ENCODE data around the gene THSD7B. TPM values are rescaled to one million over a fixed set of nuclear protein-coding genes. Genes with fewer than 3 reads are reported as not detected.

The THSD7B gene
- total and polyA plus RNA-seq, 2 of the 8 experiments (the other 6 are each of a cell fraction or from before 2014, with no cell fraction given), result 0.60 to 2.9 TPM

DNA sequence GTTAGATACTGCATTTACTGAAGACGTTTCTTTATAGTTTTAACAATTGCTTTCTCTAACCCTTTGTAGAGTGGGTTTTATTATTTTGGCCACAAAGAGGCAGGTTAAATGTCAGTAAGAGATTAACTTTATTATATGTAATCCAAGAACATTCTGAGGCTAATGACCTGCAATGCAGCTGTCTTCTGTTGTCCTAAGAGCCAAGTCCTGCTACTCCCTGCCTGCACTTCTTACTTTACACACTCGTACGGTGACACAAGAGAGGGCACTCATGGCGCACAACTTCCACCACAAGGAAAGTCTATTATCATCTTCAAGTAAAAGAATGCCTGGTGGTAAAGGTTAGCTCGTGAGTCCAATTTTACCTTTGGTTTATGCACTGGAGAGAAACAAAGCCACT is 727.9 kb downstream of the THSD7B start:
- H3K4ac ChIP-seq (replicated peaks; ENCODE audit: insufficient read length, low read depth, low read length), result no peak overlapping the region
- no peak overlapping the region for H3K27ac ChIP-seq (ENCODE audit: low read depth, low read length)
- no peak overlapping the region for H3K4me3 ChIP-seq (ENCODE audit: extremely low read depth in 1 of 4, insufficient read depth in 2 of 4, low read depth in 3 of 4, low read length in 4 of 4)
- H3K18ac ChIP-seq (ENCODE audit: extremely low read depth, low read length), result no peak overlapping the region
- no peaks in the 10 kb centered on the region for H3K4me1 ChIP-seq (replicated peaks in 1 of 4; ENCODE audit: control insufficient read depth in 3 of 4, insufficient read depth in 4 of 4, low read length in 3 of 4)
- H2BK12ac ChIP-seq (ENCODE audit: low read depth, low read length), result no peak overlapping the region
- no peak overlapping the region for H3K9ac ChIP-seq (replicated peaks in 1 of 4; ENCODE audit: extremely low read depth in 1 of 4, low read depth in 3 of 4, low read length in 3 of 4)
- no peak overlapping the region for H4K5ac ChIP-seq (ENCODE audit: insufficient read length, low read depth, low read length)
- H3K23me2 ChIP-seq (ENCODE audit: low read depth, low read length), result no peaks in the 10 kb centered on the region
- ChIA-PET CTCF (ENCODE audit: partially characterized antibody) (no interaction called here), POLR2A (ENCODE audit: partially characterized antibody) (no interaction called here)
- no peak overlapping the region for H2BK120ac ChIP-seq (replicated peaks; ENCODE audit: low read depth, low read length)
- H4K20me1 ChIP-seq (replicated peaks in 1 of 2; ENCODE audit: control insufficient read depth in 1 of 2, insufficient read depth in 2 of 2, low read length in 2 of 2), result no peaks in the 10 kb centered on the region
- H3K79me2 ChIP-seq (ENCODE audit: control insufficient read depth in 1 of 2, insufficient read depth in 2 of 2, low read length in 2 of 2), result no peaks in the 10 kb centered on the region
- H3K27me3 ChIP-seq (replicated peaks in 1 of 4; ENCODE audit: control insufficient read depth in 3 of 4, extremely low read depth in 1 of 4, insufficient read depth in 3 of 4, low read length in 3 of 4), result no peaks in the 10 kb centered on the region
- no peak overlapping the region for H3K56ac ChIP-seq (replicated peaks; ENCODE audit: insufficient read length, low read depth, low read length)
- no peak overlapping the region for H3K23ac ChIP-seq (ENCODE audit: insufficient read length)
- no peaks in the 10 kb centered on the region for H3K9me3 ChIP-seq (ENCODE audit: insufficient read depth in 2 of 2, low read depth in 1 of 2, low read length in 1 of 2)
- no peak overlapping the region for H4K91ac ChIP-seq (replicated peaks; ENCODE audit: insufficient read length, low read length)
- H2BK5ac ChIP-seq (ENCODE audit: low read depth, low read length), result no peak overlapping the region
- DNase-seq (ENCODE audit: low read depth in 1 of 2, low spot score in 2 of 2) (no peak), FAIRE-seq (no peak)
- 94% methylated on average over 5 of the region's 5 CpGs; no CpG with 5 or more reads in 1 of the 2 experiments for WGBS, 2 experiments (ENCODE audit: extremely low coverage in 1 of 2, insufficient coverage in 1 of 2, insufficient read length in 1 of 2, insufficient replicate concordance in 2 of 2, low coverage in 1 of 2, low lambda C conversion rate in 2 of 2, missing lambda C conversion rate in 1 of 2)
- H3K14ac ChIP-seq (ENCODE audit: insufficient read length), result no peak overlapping the region
- no peaks in the 10 kb centered on the region for H3K36me3 ChIP-seq (ENCODE audit: control insufficient read depth in 2 of 4, insufficient read depth in 4 of 4, low read length in 3 of 4)
- H3K79me1 ChIP-seq (ENCODE audit: low read depth, low read length), result no peaks in the 10 kb centered on the region
- no peak overlapping the region for H2BK20ac ChIP-seq (ENCODE audit: low read length)
- H2AFZ ChIP-seq (ENCODE audit: low read length), result no peak overlapping the region
- H4K8ac ChIP-seq (ENCODE audit: extremely low read depth, insufficient read depth, low read length), result no peak overlapping the region
- H3K4me2 ChIP-seq (ENCODE audit: insufficient read depth in 1 of 2, low read depth in 2 of 2, low read length in 2 of 2), result no peak overlapping the region
- H2BK15ac ChIP-seq (ENCODE audit: low read length), result no peak overlapping the region
- H2AK5ac ChIP-seq (ENCODE audit: low read depth, low read length), result no peak overlapping the region
- TF ChIP-seq TEAD4 (IDR thresholded peaks at IDR 0.05; ENCODE audit: low read depth, low read length) (no peak), JUND (IDR thresholded peaks at IDR 0.05; ENCODE audit: low read length) (no peak)
